Stimulated activated CD4-positive, alpha-beta T cell treated with anti-CD3 and anti-CD28 coated beads, Interleukin-12 subunit alpha, Interleukin-12 subunit beta, amount 100 ng/mL, for 48 hours (primary cell): ENCODE data around the gene ANTXR2.
A peak's percentile ranks its signal among the peaks of the same experiment; 100 is the strongest.
"Not testable (repeated sequence)": the region's sequence is repeated elsewhere in the genome, so short reads cannot be mapped to it uniquely, and the experiment has no call there.

Source experiments
- DNase-seq, 3 donors: peaks; one replicate each; pipeline ENCODE4 v3.0.0-alpha.2; 2020; ENCODE audit warnings: low read depth in 2 of 3, low spot score in 1 of 3

The ANTXR2 gene

DNA sequence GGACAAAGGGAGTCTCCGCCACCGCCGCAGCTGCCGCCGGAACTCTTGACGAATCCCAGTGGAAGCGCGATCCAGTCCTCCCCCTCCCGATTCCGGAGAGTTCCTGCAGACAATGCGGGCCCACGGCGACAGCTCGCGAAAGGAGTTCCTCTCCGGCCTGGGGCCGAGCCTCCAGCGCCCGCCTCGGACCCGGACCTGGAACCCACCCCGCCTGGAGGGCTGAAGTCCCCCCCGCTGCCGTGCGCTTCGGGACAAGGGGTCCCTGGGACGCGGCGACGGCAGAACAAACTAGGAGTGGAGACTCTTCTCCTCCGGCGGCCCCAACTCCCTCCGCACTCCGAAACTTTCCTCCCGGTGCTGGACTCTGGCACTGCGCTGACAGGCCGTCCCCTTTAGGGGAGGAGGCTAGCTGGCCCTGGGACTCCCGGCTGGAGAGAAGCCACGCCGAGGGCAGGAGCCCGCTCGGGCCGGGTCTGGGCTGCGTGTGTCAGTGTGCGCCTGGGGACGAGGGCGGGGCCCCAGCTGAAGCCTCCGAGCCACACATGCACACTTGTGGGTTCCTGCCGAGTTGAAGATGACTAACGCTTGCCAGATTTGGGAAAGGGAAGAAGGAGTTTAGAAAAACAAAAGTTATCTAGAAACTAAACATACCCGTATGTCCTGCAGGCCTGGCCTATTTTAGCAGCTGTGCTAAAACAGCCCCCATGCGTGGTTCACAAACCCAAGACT is at the start of gene ANTXR2:
Gene ANTXR2, minus strand, starts transcription at position 486 of the 729 bp plus-strand sequence. CDS start 669 bp downstream, outside the sequence.
- peak in 2 of 3 donors; percentile 27 to 63 for DNase-seq

DNA sequence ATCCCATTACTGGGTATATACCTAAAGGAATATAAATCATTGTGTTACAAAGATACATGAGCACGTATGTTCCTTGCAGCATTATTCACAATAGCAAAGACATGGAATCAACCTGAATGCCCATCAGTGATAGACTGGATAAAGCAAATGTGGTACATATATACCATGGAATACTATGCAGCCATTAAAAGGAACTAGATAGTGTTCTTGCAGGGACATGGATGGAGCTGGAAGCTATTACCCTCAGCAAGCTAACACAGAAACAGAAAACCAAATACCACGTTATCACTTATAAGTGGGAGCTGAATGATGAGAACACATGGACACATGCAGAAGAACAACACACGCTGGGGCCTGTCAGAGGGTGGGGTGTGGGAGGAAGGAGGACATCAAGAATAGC is 48.8 kb upstream of the ANTXR2 start:
- DNase-seq: not testable (repeated sequence)

DNA sequence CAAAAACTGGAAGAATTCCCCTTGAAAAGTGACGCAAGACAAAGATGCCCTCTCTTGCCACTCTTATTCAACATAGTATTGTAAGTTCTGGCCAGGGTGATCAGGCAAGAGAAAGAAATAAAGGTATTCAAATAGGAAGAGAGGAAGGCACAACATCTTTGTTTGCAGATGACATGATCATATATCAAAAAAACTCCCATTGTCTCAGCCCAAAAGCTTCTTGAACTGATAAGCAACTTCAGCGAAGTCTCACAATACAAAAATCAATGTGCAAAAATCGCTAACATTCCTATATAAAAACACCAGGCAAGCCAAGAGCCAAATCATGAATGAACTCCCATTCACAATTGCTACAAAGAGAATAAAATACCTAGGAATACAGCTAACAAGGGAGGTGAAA is 46.6 kb upstream of the ANTXR2 start:
- DNase-seq: not testable (repeated sequence)

DNA sequence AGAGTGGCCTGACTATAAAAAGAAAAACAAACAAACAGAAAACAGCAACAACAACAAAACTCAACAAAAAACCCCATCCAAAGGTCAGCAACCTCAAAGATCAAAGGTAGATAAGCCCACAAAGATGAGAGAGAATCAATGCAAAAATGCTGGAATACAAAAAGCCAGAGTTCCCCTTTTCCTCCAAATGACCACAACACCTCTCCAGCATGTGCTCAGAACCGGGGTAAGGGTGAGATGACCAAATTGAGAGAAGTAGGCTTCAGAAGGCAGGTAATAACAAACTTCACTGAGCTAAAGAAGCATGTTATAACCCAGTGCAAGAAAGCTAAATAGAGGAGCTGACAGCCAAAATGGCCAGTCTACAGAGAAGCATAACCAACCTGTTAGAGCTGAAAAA is 43.5 kb upstream of the ANTXR2 start:
- DNase-seq: no peak

DNA sequence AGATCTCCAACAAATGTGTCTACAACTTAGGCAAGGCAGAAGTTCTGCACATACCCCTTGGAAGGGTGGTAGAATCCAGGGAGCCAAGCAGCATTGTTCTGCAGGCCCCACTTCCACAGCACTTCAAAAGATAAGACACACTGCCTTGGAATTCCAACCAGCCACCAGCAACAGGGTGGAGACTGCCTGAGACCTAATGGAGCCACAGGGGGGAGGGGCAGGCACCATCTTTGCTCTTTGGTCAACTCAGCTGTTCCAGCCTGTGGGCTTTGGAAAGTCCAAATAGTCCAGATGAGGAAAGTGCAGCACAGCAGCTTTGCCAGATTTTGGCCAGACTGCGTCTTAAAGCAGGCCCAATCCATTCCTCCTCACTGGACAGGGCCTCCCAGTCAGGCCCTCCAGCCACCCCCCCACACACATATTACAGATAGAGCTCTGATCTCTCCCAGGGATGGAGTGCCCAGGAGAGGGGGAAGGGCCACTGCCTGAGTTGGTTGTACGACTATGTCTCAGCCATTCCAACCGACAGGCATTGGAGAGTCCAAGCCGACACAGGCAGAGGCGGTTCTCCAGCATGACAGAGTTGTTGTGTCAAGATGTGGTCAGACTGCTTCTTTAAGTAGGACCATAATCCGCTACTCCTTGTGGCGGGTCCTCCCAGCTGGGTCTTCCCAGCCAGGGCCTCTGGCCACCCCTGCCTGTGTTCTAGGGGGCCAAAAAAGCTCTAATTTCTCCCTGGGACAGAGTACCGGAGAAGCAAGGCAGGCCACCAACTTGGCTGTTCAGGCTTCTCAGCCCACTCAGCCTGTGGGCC is 42.5 kb upstream of the ANTXR2 start:
- DNase-seq: no peak

DNA sequence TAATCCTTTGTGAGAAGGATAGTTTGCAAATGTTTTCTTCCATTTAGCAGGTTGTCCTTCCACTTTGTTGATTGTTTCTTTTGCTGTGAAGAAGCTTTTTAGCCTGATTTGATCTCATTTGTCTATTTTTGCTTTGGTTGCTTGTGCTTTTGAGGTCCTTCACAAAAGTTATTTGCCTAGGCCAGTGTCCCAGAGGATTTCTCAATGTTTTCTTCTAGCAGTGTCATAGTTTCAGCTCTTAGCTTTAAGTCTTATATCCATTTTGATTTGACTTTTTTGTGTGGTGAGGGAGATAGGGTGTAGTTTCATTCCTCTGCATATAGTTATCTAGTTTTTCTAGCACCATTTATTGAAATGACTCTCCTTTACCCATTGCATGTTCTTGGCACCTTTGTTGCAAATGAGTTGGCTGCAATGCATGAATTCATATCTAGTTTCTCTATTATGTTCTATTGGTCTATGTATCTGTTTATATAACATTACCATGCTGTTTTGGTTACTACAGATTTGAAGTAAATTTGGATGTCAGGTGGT is 41.8 kb upstream of the ANTXR2 start:
- no peak for DNase-seq

DNA sequence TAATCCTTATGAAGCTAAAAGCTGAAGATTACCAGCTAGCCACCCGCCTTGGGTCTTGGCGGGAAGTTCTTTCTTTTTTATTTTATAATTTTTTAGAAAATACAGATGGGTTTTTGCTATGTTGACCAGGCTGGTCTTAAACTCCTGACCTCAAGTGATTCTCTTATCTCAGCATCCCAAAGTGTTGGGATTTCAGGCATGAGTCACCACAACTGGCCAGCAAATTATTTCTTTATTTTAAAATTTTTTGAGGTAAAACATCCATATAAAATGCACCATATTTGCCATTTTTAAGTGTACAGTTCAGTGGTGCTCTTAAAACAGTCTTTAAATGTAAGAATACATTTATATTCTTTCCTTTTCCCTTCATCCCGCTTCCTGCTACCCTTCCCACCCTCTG is 40.6 kb upstream of the ANTXR2 start:
- DNase-seq: no peak

DNA sequence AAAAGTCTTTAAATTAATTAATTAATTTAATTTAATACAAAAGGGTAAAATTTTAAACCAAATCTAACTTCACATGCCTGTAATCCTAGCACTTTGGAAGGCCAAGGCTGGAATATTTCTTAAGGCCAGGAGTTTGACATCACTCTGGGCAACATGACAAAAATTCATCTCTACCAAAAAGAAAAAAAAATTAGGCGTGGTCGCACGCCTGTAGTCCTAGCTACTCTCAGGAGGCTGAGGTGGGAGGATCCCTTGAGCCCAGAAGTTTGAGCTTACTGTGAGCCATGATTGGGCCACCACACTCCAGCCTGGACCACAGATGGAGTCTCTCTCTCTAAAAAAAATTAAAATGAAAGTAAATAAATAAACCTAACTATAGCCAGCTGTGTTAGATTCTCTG is 39.2 kb upstream of the ANTXR2 start:
- no peak for DNase-seq

DNA sequence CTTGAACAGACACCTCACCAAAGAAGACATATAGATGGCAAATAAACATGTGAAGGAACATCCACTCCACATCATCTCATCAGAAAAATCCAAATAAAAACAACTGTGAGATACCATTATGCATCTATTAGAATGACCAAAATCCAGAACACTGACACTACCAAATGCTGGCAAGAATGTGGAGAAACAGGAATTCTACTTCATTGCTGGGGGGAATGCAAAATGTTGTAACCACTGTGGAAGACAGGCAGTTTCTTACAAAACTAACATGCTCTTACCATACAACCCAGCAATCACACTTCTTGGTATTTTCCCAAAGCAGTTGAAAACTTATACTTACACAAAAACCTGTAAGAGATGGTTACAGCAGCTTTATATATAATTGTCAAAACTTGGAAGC is 38.2 kb upstream of the ANTXR2 start:
- DNase-seq: no peak

DNA sequence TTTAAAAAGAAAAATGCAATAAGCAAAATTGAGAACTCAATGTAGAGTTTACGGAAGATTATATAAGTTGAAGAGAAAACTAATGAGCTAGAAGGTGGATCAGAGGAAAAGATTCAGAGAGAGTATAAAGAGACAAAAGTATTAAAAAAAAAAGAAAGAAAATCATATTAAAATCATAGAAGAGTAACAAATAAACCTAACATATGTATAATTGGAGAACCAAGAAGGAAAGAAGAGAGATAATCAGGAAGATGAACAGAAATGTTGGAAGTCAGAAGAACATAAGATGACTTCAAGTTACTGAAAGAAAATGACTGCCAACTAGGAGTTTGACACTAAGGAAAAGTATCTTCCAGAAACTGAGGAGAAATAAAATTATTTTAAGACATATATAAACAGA is 34.3 kb upstream of the ANTXR2 start:
- DNase-seq: no peak

DNA sequence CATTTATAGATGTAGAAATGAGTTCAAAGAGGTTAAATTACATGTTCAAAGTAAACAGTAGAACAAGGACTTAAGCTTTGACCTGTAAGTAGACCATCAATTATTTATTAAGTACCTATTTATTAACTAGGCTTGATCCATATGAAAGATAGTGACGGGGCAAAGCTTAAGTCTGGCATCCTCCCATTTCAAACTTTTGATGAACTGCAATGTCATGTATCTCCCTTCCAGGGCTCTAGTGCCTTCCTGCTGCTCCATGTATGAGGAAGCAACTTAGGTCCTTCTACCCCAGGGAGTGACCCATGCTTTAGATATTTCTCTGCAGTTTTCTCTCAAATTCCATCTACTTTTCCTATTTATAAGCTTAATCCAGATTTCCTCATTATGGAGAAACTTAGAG is 31.9 kb upstream of the ANTXR2 start:
- no peak for DNase-seq

DNA sequence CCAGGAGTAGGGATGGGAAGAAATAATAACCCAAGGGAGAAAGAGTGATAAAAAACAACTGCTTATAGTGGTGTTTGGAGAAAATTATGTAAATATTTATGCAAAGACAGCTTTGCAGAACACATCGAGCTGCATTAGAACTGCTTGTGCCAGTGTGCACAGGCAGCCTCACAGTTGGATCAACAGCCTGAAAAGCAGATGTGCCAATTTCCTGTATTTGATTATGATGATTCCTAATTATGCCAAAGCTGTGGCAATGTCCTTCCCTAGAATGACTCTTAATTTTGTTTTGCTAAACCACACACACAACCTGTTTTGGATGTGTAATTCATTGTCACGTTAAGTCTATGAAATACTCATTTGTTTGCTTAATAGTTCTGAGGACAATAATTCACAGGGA is 30.6 kb upstream of the ANTXR2 start:
- no peak for DNase-seq

DNA sequence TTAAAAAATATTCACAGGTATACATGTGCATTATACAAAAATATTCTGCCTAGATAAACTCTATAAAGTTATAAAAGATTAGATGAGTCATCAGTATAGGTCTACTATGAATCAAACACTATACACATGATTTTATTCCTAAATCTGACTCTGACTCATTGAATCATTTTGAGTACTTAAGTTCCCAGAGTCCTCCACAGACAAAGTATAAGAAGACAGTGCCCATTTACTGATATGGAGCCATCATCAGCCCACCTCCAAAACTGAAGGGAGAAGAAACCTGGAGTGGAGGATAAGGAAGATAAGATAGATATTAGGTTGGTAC is 28.7 kb upstream of the ANTXR2 start:
- DNase-seq: no peak

DNA sequence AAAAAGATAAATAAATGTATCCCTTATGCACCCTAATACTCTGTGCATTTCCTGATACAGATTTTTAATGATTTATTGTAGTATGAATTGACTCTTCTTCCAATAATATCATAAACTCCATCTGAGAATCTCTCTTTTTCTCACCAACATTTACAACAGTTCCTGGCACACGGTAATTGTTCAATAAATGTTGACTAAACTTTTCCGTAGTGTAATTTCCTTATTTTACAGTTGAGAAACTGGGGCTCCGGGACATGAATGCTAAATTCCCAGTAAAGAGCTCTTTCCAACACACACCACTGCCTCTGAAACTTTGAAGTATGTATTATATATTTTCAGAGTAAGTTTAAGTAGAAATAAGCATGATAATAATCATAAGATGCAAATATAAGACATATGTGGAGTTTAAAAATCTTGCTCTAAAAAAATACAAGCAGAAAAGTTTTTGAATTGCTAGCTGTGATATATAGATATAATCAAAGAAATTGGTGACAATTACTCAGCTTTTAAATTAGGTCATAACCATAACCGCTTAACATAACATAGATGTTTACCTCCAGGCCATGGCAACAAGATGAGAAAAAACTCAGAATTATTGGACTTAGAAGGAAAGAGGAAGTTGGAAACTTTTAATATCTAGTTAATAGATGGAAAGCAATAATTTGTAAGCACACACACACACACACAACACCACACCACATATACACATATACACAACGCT is 28.2 kb upstream of the ANTXR2 start:
- DNase-seq: no peak

DNA sequence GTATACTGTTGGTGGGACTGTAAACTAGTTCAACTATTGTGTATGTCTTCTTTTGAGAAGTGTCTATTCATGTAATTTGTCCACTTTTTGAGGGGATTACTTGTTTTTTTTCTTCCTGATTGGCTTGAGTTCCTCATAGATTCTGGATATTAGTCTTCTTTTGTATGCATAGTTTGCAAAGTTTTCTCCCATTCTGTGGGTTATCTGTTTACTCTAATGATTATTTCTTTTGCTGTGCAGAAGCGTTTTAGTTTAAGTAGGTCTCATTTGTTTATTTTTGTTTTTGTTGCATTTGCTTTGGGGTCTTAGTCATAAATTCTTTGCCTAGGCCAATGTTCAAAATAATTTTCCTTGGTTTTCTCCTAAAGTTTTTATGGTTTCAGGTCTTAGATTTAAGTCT is 26.6 kb upstream of the ANTXR2 start:
- no peak for DNase-seq

DNA sequence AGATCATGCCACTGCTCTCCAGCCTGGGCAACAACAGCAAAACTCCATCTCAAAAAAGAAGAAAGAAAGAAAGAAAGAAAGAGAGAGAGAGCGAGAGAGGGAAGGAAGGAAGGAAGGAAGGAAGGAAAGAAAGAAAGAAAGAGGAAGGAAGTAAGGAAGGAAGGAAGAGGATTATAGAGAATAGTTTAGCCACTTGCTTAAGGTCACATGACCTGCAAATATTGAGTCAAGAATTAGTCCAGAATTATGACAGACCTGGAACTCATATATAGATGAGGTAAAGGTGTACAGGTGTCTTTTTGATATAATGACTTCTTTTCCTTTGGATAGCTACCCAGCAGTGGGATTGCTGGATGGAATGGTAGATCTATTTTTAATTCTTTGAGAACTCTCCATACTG is 25.6 kb upstream of the ANTXR2 start:
- no peak for DNase-seq

DNA sequence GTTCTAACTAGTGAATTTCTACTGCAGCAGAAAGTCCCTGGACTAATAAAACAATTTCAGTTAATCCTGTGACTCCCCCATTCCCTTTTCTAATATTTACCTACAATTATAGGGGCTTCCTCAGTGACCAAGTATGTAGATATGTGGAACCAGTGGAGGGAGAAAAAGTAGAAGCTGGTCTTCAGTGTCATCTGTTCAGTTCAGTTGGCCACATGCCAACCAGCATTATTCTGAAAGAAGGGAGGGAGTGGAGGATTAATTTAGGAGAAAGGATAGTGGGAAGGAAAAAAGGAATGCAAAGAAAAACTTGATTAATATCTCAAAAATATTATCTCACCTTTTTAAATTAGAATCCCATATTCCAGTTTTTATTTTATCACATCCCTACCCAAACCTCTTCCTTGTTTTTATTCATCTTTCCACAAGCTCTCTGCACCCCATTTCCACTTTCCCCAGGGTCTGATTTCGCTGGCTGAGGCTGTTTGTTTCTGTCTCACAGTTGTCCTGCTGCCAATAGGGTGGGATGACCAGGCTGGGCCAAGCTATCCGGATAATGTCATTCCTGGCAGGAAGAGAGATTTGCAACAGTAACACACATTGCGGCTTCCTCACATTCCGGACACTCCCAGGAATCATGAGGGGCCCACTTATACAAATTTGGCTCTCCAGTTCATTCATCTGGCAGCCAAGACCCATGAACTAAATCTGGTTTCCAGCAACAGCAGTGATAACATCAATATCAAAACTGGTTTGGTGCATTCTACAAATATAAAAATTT is 24.6 kb upstream of the ANTXR2 start:
- DNase-seq: no peak

DNA sequence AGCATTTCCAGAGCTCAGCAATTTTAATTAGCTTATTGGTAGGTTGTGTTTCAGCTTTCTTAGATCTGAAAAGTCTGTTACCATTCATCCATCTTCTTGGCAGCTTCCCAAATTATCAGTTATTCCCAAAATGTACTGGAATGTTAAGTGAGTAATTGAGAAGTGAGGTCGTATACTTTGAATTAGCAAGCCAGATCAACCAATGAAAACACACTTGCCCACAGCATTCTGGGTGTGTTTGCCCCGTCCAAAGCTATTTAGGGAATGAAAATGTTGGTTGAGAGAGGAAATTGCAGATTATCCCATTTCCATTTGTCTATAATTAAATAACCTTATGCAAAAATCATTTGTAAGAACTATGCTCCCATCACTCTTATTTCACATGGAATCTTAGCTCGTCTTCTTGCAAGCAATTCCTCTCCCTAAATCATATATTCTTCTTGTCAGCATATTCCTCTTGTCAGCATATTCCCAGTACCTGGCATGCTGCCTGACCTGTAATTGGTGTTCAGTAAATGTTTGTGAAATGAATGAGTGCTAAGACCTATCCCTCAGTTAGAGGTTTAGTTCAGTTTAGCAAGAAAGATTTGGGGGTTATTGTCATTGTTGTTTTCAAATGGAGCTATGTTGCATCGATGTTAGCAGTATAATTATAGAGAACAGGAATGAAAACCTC is 23.3 kb upstream of the ANTXR2 start:
- no peak for DNase-seq

DNA sequence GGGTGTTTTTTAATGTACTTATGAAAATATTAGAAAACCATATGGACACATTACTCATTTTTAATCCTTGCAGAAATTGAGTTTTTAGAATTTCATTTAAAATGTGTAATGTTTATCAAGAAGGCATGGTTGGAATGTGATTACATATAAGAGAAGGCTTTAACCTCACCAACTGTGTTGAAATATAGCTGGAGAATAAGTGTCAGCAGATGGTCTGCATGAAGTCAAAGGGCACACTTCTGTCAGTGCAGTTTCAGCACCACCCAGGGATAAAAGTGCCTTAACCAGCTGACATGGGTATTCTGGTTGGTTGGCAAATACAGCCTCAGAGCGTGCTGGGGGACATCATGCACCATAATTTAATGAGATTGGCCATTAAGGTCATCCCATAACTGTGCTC is 21.2 kb upstream of the ANTXR2 start:
- no peak for DNase-seq

DNA sequence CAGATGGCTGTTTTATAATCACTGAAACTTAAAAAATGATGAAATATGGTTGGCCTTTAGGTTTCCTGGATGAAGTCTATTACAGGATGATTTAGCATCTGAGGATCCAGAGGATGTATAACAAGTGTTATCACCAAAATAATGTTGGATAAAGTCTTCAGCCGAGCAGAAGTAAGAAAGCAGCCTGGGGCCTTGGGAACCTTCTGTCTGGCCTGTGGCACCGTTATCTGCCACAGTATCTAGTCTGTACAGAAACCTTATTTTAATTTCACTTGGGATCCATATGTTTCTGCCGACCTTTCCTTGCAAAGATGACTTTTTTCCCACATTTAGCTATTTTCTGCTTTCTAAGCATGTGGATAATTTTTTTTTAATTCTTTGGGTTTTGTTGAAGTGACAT is 20.5 kb upstream of the ANTXR2 start:
- no peak for DNase-seq

DNA sequence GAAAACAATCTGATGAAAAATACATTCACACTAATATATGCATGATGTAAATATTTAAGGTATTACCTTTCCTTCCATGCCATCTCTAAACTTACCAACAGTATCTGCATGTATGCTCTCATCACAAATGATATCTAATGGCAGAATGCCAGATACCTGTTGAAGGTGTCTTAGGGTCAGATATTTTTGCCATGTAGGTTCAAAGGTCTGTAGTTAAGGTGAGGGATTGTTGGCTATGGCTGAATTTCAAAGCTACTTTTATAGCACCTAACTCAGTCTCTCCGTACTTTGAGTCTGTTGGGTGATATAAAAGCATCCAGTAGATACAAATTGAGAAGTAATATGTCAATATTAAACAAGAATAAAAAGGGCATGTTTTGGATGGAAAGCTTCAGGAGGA is 19.8 kb upstream of the ANTXR2 start:
- DNase-seq: no peak
